HG03139 (cell line): ENCODE data around the gene FCRL6.

Experiments
- ATAC-seq: cut with Tn5 transposase; IDR thresholded peaks from one replicate; pipeline ENCODE4 v1.9.1; 2021; ENCODE audit not compliant: unreplicated experiment

The FCRL6 gene

DNA sequence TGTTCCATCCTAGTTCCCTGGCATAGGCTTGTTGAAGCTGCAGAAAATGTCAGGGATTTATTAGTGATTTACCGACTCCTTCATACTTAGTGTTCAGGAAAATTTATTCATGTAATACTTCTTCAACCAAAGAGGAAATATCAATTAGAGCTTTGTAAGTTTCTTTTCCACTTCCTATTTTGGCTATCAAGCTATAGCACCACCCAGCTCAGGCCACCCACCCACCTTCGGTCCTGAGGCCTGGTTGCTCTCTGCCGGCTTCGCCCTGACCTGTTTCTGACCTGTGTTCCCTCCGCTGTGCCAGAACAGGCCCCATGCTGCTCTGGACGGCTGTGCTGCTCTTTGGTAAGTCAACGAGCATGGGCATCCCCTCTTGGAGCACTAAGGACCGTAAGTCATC is at the start of gene FCRL6:
Gene FCRL6, plus strand, starts transcription at position 250 of the 400 bp plus-strand sequence. Its CDS starts 65 bp downstream, at position 315.
- ATAC-seq = no peak

- no peak for ATAC-seq
Measured at GRCh38 chr1:159753386-159753785, 48.8 kb upstream of the FCRL6 start.

GRCh38 chr1:159755451-159756007 is 46.6 kb upstream of the FCRL6 start:
- ATAC-seq = no peak

- no peak for ATAC-seq
Measured at GRCh38 chr1:159756397-159756796, 45.8 kb upstream of the FCRL6 start.

GRCh38 chr1:159763686-159764085 is 38.5 kb upstream of the FCRL6 start:
- no peak for ATAC-seq

DNA sequence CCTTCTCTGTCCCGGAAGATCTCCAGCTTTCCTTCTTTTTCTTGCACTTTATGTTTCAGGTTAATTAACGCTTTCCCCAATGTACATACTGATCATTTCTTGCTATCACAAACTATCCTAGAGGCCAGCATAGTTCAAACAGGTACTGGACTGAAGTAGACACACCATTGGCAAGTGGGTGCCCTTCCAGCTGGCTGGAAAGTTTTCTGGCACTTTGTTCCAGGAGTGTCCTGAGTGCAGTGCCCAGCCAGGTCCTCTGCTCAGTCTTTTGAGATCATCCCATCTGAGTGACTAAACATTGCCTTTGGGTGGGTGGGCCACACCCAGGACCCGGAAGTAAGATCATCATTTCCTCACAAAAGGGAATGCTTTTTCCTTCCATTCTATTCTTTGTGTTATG is 36.4 kb upstream of the FCRL6 start:
- ATAC-seq = no peak

GRCh38 chr1:159771127-159771895 is 30.8 kb upstream of the FCRL6 start:
- ATAC-seq = no peak

GRCh38 chr1:159774465-159774864 is 27.7 kb upstream of the FCRL6 start:
- ATAC-seq = no peak

DNA sequence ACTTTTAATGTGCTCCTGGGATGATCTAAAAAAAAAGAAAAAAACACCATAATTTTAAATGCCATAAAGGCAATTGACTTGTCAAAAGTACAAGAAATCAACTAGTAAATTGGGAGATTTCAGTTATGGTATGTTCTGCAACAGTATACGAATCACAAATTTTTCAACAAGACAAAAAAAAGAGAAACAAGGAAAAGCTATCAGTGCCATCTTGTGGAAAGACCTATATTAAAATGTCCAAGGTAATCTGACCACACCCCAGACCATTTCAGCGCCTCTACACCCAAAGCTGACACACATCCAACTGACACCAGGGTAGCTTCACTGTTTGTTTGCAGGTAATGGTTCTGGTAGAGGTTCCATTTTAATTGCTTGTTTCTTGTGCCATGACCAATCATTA is 26.4 kb upstream of the FCRL6 start:
- ATAC-seq = no peak

GRCh38 chr1:159778266-159778665 is 23.9 kb upstream of the FCRL6 start:
- no peak for ATAC-seq

DNA sequence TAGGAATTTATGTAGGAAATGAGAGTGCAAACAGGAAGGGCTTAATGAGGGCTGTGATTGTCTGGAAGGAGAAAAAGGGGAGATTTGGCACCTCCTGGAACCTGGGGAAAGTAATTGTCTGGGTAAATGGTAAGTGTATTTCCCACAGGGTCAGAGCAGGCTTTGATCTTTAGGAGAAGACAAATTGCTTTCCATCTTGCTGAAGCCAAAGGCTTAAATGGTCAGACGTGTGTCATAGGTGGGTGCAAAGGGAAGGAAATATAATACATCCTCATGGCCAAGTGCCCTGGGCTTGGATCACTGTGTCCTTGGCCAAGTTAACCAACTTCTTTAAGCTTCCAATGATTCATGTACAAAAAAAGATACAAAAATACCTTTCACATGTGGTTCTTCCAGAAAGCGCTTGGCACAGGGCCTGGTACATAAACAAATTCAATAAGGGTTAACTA is 22.7 kb upstream of the FCRL6 start:
- ATAC-seq = no peak

GRCh38 chr1:159780583-159781582 is 21.3 kb upstream of the FCRL6 start, which contains the start of gene DUSP23:
DUSP23 (plus strand) TSS chr1:159780962; CDS start chr1:159781101, 139 bp downstream.
- ATAC-seq = peak; percentile 99

GRCh38 chr1:159781992-159782391 is 20.2 kb upstream of the FCRL6 start:
- ATAC-seq = no peak

DNA sequence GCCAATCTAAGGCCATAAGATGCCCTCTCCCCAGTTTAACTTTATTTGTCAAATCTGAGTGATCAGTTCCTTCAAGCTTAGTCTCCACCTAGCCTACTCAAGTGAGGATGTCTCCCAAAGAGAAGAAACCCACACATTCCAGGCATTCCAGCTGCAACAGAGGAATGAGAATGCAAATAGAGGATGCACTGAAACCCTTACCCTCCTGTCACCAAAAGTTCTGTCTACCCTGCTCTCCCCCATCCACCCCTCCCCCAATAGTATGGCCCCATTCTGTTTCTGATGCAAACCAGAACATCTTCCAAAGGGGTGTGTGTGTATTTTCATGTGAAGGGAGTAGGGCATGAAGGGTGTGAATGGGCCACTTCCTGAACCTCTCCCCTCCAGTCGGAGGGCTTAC is 18.4 kb upstream of the FCRL6 start:
- no peak for ATAC-seq

DNA sequence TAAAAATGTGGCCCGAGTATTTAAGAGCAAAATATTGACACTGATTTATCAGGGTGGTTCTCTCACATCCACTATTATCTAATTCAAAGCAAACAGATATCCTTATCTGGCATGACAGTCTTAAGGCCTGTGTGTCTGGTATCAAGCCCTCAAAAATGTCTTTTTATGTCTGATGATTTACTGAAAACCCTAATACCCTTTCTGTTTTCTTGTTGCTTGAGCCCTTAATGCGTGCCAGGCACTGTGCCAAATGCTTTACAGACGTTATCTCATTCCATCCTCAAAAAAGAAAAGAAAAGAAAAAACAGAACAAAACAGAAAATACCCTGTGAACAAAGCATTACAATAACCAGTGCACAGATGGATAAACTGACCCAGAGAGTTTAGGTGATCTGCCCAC is 15.7 kb upstream of the FCRL6 start:
- no peak for ATAC-seq

- ATAC-seq = no peak
Measured at GRCh38 chr1:159786966-159787365, 15.2 kb upstream of the FCRL6 start.

DNA sequence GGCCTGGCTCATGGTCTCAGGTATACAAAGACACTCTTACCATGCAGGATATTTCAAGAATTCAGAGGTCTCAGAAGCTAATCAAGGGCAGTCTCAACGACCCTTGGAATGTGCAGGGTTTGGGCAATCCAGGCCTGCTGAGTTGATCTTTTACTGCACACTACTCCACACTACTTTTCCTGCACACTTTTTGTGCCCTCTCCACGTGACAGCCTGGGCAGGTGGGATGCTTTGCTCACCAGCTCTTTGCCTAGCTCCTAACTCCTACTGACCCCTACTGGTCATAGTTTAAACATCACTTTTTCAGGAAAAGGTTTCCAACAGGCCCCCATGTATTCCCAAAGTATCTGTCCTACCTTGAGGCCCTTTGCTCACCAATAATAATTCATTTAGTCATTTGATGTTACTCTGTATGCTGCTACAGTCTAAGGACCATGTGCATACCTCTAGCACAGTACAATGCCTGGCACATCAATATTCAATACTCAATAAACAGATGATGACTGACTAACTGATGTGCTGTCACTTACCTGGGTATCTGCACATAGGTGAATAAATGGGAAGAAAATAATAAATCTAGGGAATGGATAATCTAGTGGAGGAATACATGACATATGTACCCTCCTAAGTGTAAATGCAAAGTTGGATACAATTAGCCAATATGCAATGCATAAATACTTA is 11.8 kb upstream of the FCRL6 start:
- ATAC-seq = no peak

- no peak for ATAC-seq
Measured at GRCh38 chr1:159791031-159791430, 11.1 kb upstream of the FCRL6 start.

DNA sequence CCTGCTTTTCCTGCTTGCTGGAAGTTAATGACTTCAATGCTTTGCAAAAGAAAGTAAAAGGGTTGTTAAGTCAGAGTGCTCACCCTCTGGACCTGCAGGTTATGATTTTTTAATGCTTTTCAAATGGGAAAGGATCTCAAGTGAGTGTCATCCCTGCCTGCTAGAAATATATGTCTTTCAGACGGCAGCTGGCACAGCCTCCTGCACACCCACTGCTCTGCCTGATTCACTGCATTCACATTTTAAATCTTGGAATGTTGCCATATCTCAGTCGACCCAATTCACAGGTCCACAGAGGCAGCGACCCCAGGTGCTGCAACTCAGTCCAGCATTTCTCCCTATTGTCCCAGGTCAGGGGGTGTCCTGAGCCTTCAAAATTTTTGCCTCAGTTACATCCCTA is 10.7 kb upstream of the FCRL6 start:
- ATAC-seq = no peak

GRCh38 chr1:159795534-159795933 is 6.6 kb upstream of the FCRL6 start:
- no peak for ATAC-seq

DNA sequence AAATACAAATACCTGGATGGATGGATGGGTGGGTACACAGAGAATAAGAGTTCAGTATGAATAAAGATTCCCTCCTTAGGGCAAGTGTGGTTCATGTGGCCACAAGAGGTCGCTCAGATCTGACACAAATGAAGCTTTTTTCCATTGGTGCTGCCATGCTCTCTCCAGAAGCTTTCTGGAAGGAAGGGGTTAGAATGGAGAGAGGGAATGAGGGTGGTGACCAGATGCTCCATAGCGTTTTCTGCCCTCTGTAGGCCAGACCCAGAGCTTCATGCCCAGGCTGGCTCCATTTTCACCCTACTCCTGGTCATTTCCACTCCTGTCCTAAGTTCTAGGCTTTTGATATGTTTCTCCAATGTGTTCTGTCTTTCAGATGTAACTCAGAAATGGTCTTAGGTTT is 3.3 kb upstream of the FCRL6 start:
- ATAC-seq = no peak
